Cardiac septum (tissue), 1 donor: ENCODE measurements around the gene NCOA7. TPM values are rescaled to one million over a fixed set of nuclear protein-coding genes. Genes with fewer than 3 reads are reported as not detected.
"Not testable (repeated sequence)": the region's sequence is repeated elsewhere in the genome, so short reads cannot be mapped to it uniquely, and the experiment has no call there.

Source experiments
- DNase-seq: peaks from one replicate; pipeline ENCODE4 v3.0.0-alpha.2; 2020; ENCODE audit warnings: low spot score
- intact Hi-C: fragments of 100-400 bp; cut with DNase I; formaldehyde crosslinking; loops from one replicate; pipeline ENCODE4 v1.14.0; 2022
- total RNA-seq: library from RNA; stranded (reverse); fragmentation: NEBNext Ultra II Directional; extraction: Animal tissue kit (Norgen Biotek cat#: 25700); gene quantifications from one replicate; pipeline ENCODE4 v1.2.1, GENCODE V29; 2021
- donor health status: DM: no; HTN: no; CAD: no.

The NCOA7 gene
- total RNA-seq, 1 donor from 2014 or later: 10.3 TPM

DNA sequence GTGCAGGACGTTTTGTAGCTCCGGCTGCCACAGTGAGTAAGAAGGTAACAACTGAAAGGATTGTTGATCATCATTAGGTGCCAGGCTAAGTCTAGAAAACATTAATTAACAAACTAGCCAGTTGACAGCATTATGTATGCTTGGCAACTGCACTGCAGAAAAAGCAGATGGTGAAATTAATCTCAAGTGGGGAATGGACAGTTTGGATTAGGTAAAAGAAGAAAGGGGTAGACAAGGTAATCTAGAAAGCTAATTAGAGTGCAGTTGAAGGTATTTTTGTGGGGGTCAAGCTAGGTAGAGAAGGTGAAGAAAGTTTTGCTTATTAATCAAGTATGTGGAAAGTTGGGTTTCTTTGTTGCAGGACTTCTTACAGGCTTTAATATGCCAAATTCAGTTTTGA is 96.2 kb downstream of the NCOA7 start:
- intact Hi-C loops: no loop called here
- DNase-seq: no peak

DNA sequence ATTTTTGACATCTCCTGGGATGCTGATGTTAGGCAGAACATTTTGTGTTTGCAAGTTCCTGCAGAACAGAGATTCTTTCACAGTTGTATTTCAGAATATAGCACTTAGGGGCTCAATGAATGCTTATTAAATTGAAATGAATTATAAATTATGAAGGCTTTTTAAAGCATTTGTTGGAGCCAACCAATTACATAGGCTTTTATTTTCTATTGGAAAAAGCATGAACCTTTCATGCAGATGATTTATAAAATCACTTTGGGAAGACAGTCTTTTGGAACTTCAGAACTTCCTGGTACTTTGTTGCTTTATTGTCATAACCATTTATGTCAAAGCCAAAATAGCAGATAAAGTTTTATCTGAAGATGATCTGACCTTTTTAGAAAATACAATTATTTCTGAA is 96.6 kb downstream of the NCOA7 start:
- intact Hi-C loops: no loop called here
- DNase-seq: no peak

DNA sequence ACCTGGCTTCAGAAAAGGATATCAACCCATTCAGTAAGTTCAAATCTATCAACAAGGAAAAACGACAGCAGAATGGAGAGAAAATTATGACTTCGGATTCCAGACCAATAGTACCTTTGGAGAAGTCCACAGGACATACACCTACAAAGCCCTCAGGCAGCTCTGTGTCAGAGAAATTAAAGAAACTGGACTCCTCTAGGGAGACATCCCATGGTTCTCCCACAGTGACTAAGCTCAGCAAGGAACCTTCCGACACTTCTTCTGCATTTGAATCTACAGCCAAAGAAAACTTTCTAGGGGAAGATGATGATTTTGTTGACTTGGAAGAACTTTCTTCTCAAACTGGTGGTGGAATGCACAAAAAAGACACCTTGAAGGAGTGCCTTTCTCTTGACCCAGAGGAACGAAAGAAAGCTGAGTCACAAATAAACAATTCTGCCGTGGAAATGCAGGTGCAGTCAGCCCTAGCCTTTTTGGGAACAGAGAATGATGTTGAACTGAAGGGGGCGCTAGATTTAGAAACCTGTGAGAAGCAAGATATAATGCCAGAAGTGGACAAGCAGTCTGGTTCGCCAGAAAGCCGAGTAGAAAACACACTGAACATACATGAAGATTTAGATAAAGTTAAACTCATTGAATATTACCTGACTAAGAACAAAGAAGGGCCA is 98.4 kb downstream of the NCOA7 start:
- intact Hi-C loops: no loop called here
- DNase-seq: no peak

DNA sequence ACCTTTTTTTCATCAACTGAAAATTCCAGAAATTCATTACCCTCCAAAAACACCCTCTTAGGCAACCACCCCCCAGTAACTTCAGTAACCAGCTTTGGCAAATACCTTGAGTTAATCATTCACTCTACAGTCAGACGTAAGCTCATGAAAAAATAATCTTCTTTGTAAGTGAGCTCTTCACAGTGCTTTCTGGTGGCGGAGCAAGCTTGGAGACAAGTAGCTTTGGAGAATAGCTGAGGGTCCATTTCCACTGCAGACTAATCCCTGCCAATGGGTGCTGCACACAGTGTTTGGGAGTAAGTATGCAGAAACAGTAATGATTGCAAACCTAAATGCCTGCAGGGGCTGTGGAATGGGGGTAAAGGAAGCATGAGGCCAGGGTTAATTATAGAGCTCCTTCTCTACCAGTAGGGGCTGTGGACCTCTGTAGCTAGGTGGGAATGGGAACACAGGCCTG is 109.0 kb downstream of the NCOA7 start:
- intact Hi-C loops: no loop called here
- no peak for DNase-seq

DNA sequence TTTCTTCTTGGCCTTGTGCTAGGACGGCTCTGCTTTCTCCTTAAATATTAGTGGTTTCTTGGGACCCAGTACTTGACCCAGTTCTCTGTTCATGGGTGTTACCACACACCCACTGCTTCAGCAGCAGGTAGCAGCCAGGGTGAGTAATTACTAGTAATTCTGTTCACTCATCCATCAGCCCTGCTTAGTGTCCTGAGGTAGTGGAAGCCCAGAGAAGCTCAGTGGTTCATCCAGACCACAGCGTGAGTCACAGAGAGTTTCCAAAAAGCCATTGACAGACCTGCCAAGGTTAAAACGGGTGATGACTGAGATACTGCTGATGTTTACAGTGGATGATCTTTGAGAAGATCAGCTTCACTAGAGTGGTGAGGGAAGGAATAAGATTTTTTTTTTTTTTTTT is 114.1 kb downstream of the NCOA7 start:
- intact Hi-C loops: no loop called here
- no peak for DNase-seq

DNA sequence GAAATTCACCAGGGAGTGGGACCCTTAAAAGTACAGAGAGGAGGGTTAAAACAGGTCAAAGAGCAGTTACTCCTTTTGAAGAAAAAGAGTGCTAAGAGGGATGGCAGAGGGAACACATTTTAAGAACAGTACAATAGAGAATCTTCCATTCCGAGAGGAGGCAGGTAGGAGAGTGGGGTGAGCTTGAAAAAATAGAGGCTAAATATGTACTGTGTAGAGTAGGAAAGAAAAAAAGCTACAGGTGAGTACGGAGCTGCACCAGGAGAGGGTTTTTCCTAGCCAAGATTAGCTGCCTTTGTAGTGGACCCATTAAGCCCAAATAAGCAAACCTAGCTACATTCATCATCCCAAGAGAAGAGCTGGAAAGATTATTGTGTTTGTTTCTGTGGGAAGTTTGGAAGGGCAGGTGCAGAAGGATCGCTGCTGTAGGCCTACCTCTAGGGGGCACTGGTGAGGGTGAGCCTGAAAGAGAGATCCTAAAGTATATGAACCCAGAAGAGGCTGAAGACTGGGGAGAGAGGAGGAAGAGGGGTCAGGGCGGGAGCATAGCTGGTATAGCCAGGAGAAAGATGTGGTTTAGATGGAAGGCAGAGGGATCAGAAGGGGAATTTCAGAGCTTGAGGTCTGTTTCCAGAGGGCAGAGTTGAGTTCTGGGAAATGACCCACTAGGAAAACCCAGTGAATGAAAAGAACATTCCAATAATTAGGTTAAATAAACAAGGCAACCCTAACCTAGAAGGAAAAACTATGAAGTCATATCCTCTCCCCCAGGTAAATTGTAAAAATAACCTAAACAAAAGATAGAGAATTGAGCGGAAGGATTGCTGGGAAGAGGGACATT is 115.6 kb downstream of the NCOA7 start:
- DNase-seq: no peak
- intact Hi-C loops: no loop called here

DNA sequence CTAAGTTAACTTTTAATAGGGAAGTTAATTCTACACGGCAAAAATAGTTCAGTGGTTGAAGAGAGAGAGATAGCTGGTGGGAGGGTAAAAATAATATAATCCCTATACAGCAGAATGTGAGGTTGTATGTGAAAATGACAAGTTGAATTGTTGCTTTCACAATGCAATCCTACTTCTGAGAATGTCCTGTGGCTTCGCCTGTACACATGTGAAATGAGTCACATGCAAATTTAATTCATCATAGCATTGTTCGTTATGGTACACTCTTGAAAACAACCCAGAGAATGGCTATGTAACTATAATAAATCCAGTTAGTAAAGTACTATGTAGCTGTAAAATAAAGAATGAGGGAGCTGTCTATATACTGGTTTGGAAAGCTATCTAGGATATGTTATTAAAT is 119.8 kb downstream of the NCOA7 start:
- no peak for DNase-seq
- intact Hi-C loops: no loop called here

DNA sequence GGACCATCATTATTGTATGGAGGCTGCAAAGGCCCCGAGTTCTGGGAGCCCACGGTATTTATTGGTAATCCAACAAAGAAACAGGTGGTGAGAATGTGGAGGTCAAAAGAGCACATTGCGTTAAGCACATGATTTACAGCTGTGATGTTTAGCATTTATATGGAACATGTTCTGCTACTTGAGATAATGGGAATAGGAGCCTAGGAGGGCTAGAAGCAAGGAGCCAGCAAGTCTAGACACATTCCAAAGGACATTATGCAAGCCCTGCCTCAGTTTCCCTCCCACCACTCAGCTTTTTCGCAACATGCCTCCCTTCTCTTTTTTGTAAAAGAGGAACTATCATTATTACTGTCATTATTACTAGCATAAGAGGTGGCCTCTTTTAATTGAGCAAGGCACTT is 120.3 kb downstream of the NCOA7 start:
- DNase-seq, intact Hi-C loops: not testable (repeated sequence)

DNA sequence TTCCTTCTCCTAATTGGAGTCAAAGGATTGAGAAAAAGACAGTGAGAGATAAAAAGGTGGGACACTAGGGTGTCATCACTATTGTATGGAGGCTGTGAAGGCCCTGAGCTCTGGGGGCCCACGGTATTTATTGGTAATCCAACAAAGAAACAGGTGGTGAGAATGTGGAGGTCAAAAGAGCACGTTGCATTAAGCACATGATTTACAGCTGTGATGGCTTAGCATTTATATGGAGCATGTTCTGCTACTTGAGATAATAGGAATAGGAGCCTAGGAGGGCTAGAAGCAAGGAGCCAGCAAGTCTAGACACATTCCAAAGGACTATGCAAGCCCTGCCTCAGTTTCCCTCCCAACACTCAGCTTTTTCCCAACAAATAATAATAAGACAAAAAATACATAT is 121.7 kb downstream of the NCOA7 start:
- intact Hi-C loops: not testable (repeated sequence)

DNA sequence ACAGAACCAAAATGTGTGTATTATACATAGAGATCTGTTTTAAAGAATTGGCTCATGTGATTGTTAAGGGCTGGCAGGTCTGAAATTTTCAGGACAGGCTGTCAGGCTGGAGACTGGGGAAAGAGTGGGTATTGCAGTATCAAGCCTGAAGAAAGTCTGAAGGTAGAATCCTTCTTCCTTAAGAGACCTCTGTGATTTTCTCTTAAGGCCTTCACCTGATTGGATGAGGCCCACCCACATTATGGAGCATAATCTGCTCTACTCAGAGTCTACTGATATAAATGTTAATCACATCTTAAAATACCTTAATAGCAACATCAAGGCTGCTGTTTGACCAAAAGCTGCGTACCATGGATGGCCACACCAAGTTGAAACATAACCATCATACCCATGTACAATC is 122.4 kb downstream of the NCOA7 start:
- no peak for DNase-seq

More for the DNA sequence above, 121.7 kb downstream of the NCOA7 start:
- not testable (repeated sequence) for DNase-seq

DNA sequence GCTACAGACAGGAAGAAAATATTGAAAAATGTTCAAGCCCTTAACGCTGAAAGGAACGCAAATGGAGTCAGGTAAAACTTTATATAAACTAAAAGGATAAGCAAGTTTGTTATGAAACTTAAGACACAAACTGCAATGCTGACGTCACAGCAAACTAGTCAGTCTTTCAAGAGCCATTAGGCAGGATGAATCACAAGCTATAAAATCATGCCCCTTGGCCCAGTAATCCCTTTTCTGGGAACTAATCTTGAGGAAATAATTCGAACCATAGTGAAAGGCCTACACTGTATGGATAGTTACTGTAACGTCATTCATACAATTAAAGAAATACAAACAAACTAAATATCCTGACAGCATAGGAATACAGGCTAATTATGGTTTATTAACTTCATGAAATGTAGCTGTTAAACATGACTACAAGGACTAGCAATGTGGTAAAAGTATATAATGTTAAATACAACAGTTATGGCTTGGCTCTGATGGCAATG is 123.1 kb downstream of the NCOA7 start:
- DNase-seq: no peak
- intact Hi-C loops: no loop called here

More for the DNA sequence above, 122.4 kb downstream of the NCOA7 start:
- intact Hi-C loops: no loop called here

DNA sequence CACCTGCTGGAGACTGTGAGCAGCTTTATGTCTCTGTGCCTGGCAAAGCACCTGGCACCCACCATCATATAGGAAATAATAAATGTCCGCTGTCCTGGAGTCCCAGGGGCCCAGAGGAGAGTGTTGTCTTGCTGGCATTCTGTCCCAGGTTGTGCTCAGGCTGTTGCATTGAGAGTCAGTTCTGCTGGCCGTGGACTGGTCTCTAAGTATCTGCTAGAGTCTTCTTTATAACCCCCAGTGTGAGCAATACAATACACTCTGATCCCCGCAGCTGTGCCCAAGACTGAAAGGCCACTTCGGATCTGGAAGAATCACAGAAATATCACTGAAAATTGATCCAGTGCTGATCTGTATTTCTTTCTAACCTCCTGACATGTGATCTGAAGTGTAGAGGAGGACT is 127.5 kb downstream of the NCOA7 start:
- intact Hi-C loops: no loop called here
- DNase-seq: no peak

DNA sequence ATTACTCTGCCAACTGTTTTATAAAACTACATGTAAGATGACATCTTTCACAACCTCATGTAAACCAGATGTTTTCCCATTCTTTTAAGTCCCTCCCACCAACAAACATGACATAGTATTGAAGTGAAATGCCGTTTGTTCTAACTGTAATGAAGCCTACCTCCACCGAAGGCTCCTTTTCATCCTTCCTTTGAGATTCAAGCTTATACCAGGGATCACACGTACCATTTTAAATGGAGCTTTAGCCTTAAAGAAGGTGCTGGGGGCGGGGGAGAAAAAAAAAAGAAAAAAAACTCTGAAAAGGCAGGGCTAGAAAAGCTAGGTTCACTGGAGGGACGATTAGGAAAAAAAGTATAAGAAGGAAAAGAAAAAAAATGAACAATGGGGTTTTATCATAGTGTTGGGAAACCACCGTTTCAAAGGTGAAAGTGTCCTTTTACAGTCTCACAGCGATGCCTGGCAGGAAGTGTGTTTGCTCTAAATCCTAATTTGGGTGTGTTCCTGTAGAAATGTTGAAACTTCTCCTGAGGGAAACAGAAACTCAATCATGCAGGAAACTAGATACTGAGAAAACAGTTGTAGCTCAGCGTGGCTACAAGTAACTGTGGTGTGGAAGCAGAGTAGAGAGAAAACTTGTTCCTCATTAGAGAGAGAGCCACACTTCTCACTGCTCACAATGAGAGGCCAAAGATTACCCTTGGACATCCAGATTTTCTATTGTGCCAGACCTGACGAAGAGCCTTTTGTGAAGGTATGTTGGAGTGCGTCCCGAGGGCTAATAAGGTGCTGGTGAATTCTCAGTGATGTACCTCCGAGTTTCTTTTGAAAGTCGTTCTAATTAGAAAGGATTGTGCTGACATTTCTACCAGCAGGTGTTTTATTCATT is 128.2 kb downstream of the NCOA7 start:
- intact Hi-C loops: no loop called here
- DNase-seq: no peak

DNA sequence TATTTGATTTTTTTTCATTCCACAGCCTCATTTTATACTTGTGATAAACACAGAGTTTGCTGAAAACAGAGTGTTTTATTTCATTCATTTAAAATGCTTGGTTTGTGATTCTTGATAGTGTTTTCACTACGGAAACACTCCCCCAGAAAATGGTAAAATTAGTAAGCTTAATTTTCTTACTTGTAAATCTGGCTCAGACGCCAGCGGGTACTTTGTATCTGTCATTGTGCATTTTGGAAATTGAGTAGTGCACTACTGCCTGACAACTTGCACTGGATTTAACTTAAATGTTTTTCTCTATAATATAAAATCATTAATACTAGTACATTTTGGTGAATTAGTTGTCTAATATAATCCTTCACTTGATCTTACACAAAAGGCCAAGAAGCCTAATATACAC is 128.9 kb downstream of the NCOA7 start:
- DNase-seq: no peak
- intact Hi-C loops: no loop called here

DNA sequence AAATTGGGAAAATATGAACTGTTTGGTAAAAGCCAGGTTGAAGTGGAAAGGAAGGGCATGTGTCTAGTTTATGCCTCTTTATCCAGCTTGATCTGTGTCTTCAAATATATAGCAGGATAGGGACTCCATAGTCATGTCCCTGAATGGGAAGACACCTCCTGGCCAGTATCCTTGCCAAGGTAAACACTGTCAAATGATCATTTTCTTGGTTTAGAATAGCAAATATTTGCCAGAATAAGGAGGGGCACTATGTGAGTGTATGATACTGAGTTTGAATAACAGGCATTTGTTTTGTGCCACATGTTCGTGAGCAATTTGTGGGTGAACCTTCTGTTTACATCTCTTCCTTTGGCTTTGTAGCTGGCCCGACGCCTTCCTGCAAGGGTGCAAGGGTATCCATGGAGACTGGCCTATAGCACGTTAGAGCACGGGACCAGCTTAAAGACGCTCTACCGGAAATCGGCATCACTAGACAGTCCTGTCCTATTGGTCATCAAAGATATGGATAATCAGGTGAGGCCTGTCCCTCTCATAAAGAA is 131.6 kb downstream of the NCOA7 start:
- no peak for DNase-seq
- intact Hi-C loops: no loop called here

DNA sequence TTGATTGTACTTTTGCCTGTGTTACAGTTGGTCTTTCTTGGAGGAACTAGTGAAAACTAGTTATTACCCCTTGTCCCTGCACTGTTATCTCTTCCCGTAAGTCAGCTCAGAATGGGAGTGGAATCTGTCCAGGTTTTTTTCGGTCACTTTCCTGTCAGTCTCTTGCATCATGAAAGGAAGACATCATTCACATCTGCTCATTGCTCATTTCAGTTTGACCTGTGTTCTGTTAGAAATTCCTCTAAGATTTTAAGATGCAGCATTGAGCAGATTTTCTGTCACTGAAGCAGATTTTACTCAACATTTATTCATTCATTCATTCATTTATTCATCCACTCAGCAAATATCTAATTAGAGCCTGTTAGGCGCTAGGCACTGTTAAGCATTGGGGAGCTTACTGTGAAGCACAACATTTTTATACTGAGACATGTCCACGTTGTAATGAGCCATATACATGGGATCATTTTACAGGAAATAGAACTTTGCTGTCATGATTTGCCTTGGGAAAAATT is 132.7 kb downstream of the NCOA7 start:
- no peak for DNase-seq
- intact Hi-C loops: no loop called here

DNA sequence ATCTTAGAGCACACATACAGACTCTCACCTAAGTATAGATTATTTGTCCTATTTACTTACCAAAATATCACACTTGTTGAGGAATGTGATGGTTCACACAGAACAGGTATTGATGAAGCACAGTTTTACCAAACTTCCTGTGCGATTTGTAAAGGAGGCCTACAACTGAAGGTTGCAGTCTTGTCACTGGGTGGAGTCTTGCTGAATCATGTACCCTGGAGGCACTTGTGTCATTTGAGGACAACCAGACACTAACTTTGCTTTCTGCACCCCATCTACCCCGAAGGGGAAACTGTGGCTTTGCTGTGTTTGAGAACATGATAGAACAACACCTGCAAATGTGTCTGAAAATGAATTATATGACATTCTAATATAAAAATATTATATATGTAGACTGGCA is 133.4 kb downstream of the NCOA7 start:
- intact Hi-C loops: no loop called here
- no peak for DNase-seq

DNA sequence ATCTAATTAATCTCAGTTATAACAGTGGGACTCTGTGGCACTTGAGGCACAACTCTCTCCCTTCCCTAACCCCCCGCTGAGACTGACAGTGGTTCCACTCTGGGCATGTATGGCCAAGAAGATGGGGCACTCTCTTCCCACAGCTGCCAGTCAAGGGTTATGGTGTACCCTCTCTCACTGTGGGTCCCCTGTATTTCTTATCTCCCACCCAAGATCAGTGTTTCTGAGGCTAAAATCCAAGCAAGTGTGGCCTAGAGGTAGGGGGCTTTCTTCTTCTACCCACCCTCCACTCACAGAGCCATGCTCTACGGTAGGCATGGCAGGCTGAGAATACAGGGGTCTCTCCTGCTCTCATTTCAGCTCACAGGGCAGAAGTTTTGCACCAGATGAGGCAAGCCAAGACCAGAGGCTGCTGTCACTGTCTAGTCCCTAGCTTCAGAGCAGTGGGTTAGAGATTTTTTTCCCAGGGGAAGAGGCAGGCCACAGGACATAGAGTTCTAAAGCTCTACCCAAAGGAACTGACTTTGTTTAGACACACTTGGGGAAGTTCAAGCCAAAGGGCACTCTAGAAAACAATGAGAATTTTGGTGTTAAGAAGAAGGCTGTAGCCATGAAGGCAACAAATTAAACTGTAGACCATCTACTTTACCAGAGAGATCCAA is 134.1 kb downstream of the NCOA7 start:
- DNase-seq: no peak
- intact Hi-C loops: no loop called here

DNA sequence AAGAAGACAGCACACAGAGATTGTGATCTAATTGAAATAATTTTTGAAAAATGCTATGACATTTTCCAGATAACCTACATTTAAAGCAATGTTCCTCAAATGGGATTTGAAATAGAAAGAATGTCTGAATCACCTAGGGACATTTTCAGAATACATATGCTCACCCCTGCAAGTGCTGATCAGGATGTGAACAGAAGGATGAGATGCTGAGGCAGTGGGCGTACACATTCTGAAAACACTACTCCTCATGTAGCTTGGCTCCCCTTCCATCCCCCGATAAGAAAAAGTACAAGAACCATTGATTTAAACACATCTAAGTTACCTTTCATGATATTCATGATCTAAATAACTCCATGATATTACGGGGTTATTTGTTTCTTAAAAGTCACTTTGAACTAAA is 136.0 kb downstream of the NCOA7 start:
- no peak for DNase-seq
- intact Hi-C loops: no loop called here
